MCF 10A (cell line): Measurements from ENCODE around the gene NEO1. TPM values are rescaled to one million over a fixed set of nuclear protein-coding genes. Genes with fewer than 3 reads are reported as not detected.

Experiments
- BruUV-seq: library from RNA; stranded (reverse); fragments of 400-500 nt; replicated peaks from 2 replicates; lab custom pipeline; 2021; lab: Mats Ljungman, UMichigan
- CTCF ChIA-PET: fragments of 300-600 bp; sonication (Branson Sonifier 250); formaldehyde crosslinking; extraction: SDS; loops from one replicate; lab custom pipeline; 2021; ENCODE audit warnings: antibody characterized with exemption, inconsistent platforms; lab: Yijun Ruan, JAX
- POLR2A ChIA-PET: fragments of 300-600, 350-650 bp; sonication (Branson Sonifier 250); formaldehyde crosslinking; extraction: SDS; loops from one replicate; lab custom pipeline; 2020; ENCODE audit warnings: antibody characterized with exemption, inconsistent platforms; lab: Yijun Ruan, JAX
- DNase-seq: peaks from one replicate; pipeline ENCODE4 v3.0.0-alpha.2; 2018; ENCODE audit not compliant: unreplicated experiment
- H3K27ac Mint-ChIP-seq: one replicate; pipeline ENCODE4 v1.8.0; 2022; ENCODE audit warnings: mild to moderate bottlenecking, low read depth, mixed read lengths; ENCODE audit not compliant: unreplicated experiment
- H3K27me3 Mint-ChIP-seq: one replicate; pipeline ENCODE4 v1.8.0; 2022; ENCODE audit warnings: mixed read lengths; ENCODE audit not compliant: insufficient read depth, unreplicated experiment
- H3K36me3 Mint-ChIP-seq: one replicate; pipeline ENCODE4 v1.8.0; 2022; ENCODE audit warnings: mild to moderate bottlenecking, moderate library complexity, mixed read lengths; ENCODE audit not compliant: insufficient read depth, unreplicated experiment
- H3K4me1 Mint-ChIP-seq: one replicate; pipeline ENCODE4 v1.8.0; 2022; ENCODE audit warnings: mixed read lengths; ENCODE audit not compliant: insufficient read depth, unreplicated experiment
- H3K4me3 Mint-ChIP-seq: one replicate; pipeline ENCODE4 v1.8.0; 2022; ENCODE audit warnings: mild to moderate bottlenecking, moderate library complexity, mixed read lengths; ENCODE audit not compliant: unreplicated experiment
- H3K9me3 Mint-ChIP-seq: one replicate; pipeline ENCODE4 v1.8.0; 2022; ENCODE audit warnings: mixed read lengths; ENCODE audit not compliant: unreplicated experiment
- intact Hi-C: fragments of 100-400 bp; cut with micrococcal nuclease; formaldehyde crosslinking; loops from 2 replicates; pipeline ENCODE4 v1.14.1; 2022
- total RNA-seq: library from RNA; stranded (reverse); gene quantifications from 2 replicates; pipeline ENCODE4 v1.2.3, GENCODE V29; 2022
- TF ChIP-seq, protein P1 (sequence below): fragments of 200-600 bp; IDR thresholded peaks from one replicate; pipeline ENCODE4 v1.8.0; 2022; ENCODE audit warnings: antibody characterized with exemption, mild to moderate bottlenecking; ENCODE audit not compliant: unreplicated experiment

The NEO1 gene
- total RNA-seq, 1 experiment from 2014 or later: 13.2 TPM

DNA sequence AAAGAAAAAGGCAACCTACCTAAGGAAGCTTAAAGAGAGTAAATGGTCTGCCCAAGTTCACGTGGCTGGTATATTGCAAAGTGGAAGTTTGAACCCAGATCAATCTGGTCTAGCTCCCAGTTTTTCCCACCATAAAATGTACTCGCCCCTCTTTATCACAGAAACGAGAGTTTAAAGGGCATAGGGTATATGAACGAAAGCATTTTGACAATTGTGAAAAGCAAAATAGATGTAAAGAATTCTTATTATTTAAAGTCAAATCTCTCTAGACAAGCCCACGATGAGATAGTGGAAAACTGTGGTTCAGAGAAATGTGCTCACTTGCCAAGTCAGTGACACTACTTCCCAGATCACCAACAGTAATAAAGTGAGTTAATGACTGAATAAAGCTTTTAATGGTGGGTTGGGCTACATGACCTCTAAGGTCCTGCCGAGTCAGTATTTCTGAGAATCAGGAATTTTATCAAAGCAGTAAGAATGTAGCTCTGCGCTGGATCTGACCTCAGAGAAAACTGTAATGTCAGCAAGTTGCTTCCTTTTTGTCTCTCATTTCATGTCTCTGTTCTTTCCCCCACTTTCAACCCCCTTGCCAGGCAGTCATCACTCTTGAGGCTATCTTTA, 23.3 kb upstream of the NEO1 start:
- Mint-ChIP-seq H3K4me1 (no peaks in the 10 kb centered on the region), H3K4me3 (no peak overlapping the region), H3K9me3 (no peaks in the 10 kb centered on the region), H3K27ac (no peak overlapping the region), H3K36me3 (no peaks in the 10 kb centered on the region), H3K27me3 (peaks cover 41% of the 10 kb centered on the region)
- CTCF ChIA-PET: no interaction called here
- POLR2A ChIA-PET: interaction anchor here (0.7 kb wide), 1 partner anchor 240 kb away, joined by 4 read pairs; no protein-coding TSS in a partner anchor
- no TSS peak for BruUV-seq
- no peak for DNase-seq
- intact Hi-C loops: no loop called here
- TF ChIP-seq, protein P1, sequence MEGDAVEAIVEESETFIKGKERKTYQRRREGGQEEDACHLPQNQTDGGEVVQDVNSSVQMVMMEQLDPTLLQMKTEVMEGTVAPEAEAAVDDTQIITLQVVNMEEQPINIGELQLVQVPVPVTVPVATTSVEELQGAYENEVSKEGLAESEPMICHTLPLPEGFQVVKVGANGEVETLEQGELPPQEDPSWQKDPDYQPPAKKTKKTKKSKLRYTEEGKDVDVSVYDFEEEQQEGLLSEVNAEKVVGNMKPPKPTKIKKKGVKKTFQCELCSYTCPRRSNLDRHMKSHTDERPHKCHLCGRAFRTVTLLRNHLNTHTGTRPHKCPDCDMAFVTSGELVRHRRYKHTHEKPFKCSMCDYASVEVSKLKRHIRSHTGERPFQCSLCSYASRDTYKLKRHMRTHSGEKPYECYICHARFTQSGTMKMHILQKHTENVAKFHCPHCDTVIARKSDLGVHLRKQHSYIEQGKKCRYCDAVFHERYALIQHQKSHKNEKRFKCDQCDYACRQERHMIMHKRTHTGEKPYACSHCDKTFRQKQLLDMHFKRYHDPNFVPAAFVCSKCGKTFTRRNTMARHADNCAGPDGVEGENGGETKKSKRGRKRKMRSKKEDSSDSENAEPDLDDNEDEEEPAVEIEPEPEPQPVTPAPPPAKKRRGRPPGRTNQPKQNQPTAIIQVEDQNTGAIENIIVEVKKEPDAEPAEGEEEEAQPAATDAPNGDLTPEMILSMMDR: no peak

DNA sequence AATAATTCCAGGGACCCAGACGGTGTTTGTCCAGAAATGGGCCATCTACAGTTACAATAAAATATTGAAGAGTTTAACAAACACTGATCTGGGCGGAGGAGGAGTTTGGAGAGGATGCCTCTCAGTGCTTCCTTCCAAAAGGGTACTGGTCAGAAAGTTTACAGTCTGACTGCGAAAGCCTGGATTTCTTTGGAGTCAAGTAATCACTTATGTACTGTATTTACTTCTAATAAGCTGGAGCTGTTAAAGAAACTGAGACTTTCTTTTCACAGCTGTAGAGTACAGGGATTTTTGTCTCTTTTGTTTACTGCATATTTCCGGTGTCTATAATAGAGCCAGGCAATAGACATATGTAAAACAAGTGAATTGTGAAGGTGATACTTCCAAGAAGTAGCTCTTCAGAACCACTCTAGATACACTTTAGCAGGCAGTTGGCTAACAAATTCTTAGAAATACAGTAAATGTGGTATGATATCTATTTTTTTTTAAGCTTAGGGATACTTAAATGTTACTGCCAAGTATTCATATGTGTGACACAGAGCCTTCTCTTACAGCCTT, 22.1 kb upstream of the NEO1 start:
- H3K36me3 Mint-ChIP-seq: no peaks in the 10 kb centered on the region
- ChIA-PET POLR2A (interaction anchor here (0.6 to 0.7 kb wide), 3 partner anchors 24 to 55 kb away, joined by 3 read pairs; no protein-coding TSS in a partner anchor), CTCF (interaction anchor here (0.6 to 0.9 kb wide), 3 partner anchors 59 to 556 kb away, joined by 3 to 4 read pairs (median 3); no protein-coding TSS in a partner anchor)
- H3K27me3 Mint-ChIP-seq: peaks cover 47% of the 10 kb centered on the region
- H3K27ac Mint-ChIP-seq: no peak overlapping the region
- intact Hi-C loops: no loop called here
- no peaks in the 10 kb centered on the region for H3K9me3 Mint-ChIP-seq
- TF ChIP-seq, protein P1: no peak
- no peak overlapping the region for H3K4me3 Mint-ChIP-seq
- no peak for DNase-seq
- BruUV-seq: no TSS peak
- no peaks in the 10 kb centered on the region for H3K4me1 Mint-ChIP-seq

GRCh38 chr15:73031648-73032047, 20.6 kb upstream of the NEO1 start:
- DNase-seq: no peak
- Mint-ChIP-seq H3K4me1 (no peaks in the 10 kb centered on the region), H3K27me3 (peaks cover 47% of the 10 kb centered on the region), H3K9me3 (no peaks in the 10 kb centered on the region), H3K4me3 (no peak overlapping the region), H3K36me3 (no peaks in the 10 kb centered on the region), H3K27ac (no peak overlapping the region)
- ChIA-PET CTCF (interaction anchor here (0.7 kb wide), 1 partner anchor 855 kb away, joined by 3 read pairs; no protein-coding TSS in a partner anchor), POLR2A (no interaction called here)
- TF ChIP-seq, protein P1: no peak
- intact Hi-C loops: no loop called here
- no TSS peak for BruUV-seq

DNA sequence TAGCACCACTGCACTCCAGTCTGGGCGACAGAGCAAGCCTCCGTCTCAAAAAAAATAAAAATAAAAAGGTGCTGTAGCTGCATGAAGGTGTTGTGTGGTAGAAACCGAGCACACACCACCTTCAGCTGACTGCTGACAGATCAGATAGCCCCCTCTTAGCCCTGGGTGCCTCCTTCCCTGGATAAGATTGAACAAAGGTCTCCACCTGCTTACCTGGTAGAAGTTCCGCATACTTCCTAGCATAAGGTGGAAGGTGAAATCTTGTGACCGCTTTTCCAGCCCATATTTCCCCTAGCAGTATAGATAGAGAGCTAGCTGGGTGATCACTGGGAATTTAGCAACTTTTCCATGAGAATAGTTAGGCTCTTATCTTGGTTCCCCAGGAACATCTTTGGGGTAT, 18.7 kb upstream of the NEO1 start:
- POLR2A ChIA-PET: interaction anchor here (1.2 kb wide), 1 partner anchor 24 kb away, joined by 3 read pairs; no protein-coding TSS in a partner anchor
- DNase-seq: no peak
- BruUV-seq: no TSS peak
- TF ChIP-seq, protein P1: no peak
- no peaks in the 10 kb centered on the region for H3K36me3 Mint-ChIP-seq
- no peaks in the 10 kb centered on the region for H3K4me1 Mint-ChIP-seq
- H3K9me3 Mint-ChIP-seq: no peaks in the 10 kb centered on the region
- H3K27me3 Mint-ChIP-seq: peaks cover 32% of the 10 kb centered on the region
- CTCF ChIA-PET: no interaction called here
- intact Hi-C loops: no loop called here
- H3K27ac Mint-ChIP-seq: no peak overlapping the region
- H3K4me3 Mint-ChIP-seq: no peak overlapping the region
